Measurements from ENCODE around the gene SUSD6.

SUSD6 gene

DNA sequence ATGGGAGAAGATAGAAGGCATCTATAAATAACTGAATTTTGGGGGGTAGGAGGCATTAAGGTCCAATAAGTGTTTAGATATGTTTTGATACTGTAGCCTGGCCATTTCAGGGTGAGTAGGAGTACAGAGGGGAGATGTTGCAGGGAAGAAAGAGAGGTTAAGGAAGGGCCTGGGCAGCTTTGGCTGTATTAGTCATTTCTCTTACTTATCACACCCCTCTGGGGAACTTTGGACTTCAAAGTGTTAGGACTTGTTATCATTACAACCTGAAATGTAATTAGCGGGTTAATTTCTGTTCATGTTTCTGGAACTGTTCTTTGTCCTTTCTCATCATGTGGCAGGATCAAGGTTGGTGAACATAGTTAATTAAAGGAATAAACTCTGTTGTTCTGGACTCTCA, 40.3 kb downstream of the SUSD6 start:
- no peak for DNase-seq

DNA sequence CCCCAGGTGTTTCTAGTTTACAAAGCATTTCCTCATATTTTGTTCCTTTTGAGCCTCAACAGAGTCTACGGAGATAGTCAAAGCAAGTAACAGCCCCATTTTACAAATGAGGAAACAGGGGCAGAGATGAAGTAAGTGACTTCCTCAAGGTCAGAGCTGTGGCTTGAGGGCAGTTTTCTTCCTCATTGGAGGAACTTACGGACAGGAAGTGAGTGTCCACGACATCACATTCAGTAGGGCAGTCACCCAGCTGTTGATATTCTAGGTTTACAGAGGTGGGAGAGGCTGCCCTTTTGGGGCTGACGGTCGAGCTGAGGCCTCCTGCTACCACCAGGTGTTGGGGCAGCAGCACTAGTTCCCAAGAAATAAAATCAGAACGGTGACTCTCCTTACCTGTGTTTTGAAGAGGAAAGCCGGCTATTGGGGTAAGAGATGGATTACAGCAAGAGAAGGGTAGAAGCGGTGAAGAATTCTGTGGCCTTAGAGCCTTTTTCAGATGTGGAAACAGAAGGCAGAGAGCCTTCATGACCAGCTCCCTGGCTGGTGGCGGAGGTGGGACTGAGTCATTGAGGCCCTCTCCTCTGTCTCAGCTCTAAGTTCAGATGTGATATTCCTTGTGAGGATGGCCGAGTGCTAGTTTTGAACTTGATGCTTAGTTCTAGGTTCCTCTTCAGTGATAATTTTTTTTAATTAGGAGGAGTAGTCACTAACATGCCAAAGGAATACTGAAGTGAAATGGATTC, 41.7 kb downstream of the SUSD6 start:
- no peak for DNase-seq

DNA sequence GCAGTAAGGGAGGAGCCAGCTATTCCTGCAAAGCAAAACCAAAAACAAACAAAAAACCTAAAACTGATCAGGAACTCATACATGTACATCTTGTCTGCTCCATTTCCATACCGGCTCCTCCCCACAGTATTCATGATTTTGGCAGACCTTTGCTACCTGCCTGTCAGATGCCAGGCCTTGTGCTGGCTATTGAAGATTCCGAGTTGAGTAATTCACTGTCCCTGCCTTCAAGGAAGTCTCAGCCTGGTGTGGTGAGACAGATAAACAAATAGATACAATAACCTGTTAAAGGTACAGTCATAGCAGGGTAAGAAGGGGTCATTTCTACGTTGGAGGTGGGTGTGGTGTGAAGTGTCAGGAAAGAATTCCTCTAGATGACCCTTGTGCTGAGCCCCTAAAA, 42.7 kb downstream of the SUSD6 start:
- no peak for DNase-seq

DNA sequence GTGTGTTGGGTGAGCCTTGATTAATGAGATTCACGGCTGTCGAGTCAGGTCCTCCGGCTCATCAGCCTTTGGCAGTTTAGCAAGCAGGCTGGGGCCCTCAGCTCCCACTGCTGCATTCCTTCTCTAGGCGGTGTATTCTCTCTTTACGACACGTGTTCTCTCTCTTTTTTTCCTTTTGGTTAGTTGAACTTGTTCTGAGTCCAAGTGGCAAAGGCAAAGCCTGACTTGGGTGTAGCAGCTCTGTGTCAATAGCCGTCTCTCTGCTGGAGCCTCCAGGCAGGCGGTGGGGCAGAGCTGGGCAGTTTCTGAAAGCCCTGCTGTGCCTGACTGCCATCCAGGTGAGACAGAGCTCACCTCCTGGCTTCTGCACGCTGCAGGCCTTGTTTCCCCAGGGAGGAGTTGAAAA, 46.6 kb downstream of the SUSD6 start:
- no peak for DNase-seq

DNA sequence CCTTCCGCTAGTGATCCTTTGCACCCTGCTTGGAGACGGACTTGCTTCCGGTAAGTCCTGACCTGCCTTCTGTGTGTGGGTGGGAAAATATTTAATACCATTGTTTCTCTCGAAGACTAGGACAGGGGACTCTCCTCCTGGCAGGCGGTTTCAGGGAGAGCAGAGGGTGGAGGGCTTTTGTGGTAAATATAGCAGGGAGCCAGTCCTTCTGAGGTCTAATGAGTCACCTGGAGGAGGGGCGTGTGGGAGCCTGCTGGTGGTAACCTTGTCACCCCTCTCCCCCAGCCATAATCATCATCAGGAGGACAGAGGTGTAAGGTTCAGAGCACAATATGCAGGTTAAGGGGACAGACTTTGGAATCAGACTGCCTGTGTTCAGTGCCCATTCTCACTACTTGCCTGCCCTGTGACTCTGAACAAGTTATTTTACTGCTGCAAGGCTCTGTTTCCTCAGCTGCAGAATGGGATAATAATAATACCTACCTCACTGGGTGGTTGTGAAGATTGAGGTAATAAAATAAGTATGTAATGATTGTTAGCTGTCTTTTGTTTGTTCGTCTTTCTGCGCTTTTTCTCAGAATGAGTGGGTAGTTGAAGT, 47.4 kb downstream of the SUSD6 start:
- no peak for DNase-seq

DNA sequence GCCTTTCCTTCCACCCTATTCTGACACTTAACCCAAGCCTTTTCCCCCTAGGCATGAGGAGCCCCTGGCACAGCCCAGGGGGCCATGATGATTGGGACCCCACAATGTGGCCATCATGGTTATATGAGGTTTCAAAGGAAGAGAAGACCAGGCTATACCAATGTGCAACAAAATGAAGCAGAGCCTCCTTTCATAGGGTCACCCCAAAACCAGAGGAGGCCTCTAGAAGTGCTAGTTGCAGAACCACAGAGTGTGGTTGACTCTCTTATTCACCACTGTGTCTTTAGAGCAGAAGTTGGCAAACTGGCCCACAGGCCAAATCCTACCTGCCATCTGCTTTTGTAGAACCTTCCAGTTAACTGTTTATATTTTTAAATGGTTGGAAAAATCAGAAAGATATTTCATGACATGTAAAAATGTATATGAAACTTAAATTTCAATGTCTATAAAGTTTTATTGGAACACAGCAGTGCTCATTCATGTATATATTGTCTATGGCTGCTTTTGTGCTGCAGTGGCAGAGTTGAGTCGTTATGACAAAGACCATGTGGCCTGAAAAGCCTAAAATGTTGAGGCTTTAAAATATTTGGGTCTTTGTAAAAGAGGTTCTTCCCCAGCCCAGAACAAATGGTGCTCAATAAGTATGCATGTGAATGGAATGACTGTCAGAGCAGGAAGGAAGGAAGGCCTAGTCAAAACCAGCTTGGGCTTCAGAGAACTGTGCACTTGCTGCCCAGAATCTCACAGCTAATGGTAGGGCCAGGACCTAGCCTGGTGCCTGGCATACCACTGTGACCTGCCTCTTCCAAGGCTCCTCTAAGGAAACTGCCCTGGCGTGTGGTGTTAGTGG, 49.2 kb downstream of the SUSD6 start:
- DNase-seq: no peak

DNA sequence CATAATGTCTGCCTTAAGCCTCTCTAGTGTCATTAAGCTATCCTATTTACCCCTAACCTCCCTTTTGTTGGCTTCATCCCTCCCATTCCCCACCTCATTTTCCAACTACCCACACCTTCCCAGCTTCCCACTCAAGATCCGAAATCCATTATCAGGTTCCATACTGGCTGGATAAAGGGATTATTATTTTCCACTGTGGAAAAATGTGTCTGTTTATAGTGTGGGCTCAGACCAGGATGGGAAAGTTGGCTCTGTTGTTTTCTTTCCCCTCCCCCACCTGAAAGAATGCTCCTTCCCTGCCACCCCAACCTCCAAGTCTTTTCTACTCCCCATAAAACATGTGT, 49.8 kb downstream of the SUSD6 start:
- DNase-seq: no peak

DNA sequence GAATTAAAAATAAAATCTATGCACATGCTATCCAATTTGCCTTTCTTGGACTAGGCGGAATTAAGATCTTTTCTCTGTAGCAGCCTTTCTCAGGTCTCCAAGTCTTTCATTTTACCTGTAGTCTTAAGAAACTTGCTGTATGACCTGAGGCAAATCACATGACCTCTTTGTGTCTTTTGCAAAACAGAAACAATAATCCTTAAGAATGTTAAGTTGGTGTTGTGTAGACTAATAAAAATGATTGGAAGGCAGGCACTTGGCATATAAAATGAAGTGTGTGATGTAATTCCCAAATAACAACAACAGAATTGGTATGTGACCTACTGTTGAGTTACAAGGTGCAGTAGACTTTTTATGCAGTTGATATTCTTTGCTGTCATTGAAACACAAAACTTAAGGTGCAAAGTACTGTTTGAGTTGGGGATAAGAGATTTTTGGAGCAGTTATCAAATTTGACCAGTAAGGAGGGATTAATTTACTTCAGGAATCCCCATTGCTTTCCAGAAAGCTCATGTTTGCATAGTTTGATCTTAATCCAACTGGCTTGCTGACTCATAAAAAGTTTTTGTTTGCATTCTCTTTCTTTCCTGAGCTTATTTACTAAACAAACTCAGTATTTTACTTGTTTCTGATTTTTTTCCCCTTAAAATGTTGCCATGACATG, 51.4 kb downstream of the SUSD6 start:
- DNase-seq: no peak

DNA sequence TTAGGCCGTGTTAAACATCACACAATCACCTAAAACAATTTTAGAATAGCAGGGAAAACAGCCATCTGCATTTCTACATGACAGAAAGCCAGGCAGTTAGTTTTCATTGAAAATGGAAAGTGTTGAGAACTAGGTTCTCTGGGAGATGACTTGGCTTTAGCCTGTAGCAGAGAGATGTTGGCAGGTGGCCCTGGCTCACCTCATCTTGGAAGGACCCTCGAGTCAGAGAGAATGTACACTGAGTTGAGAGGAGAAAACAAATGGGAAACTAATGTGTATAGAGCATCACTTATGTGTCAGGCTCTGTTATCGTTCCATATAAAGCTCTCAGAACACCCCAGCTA, 51.9 kb downstream of the SUSD6 start:
- DNase-seq: no peak

DNA sequence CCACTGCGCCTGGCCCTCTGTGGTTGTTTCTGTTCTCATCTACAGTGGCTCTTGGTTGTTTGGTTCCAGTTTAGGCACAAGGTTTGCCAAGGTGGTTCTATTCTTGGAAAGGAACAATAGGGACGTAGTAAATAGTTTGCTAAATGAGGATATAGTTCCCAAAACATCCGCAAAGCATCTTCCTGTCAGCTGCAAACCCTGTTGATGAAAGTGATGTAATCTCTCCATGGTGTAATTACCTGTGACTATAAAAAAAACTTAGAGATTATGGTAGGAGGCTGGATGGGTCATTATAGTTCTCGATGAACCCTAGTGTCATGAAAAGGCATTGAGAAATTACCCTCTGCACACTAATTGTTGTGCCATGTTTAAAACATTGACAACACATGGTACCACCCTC, 52.9 kb downstream of the SUSD6 start:
- no peak for DNase-seq

DNA sequence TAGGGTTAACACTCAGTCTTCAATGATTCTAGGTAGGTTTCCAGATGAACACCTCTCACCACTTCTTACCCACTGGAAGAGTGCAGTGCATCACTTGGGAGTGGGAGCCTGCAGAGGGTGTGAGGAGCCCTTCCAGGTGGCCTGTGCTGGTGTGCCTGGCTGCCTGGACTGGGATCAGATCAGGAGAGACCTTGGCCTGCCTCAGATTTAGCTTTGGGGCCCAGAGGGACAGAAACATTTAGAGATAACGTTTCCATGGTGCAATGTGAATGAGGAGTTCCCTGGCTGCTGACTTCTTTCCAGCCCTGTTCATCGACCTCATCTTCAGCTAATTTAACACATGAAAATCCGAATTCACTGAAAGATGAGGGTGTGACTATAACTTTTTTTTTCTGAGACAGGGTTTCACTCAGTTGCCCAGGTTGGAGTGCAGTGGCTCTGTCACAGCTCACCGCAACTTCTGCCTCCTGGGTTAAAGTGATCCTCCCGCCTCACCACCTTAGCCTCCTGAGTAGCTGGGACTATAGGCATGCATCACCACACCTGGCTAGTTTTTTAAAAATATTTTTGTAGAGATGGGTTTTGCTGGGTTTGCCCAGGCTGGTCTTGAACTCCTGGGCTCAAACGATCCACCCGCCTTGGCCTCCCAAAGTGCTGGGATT, 53.6 kb downstream of the SUSD6 start:
- DNase-seq: no peak

DNA sequence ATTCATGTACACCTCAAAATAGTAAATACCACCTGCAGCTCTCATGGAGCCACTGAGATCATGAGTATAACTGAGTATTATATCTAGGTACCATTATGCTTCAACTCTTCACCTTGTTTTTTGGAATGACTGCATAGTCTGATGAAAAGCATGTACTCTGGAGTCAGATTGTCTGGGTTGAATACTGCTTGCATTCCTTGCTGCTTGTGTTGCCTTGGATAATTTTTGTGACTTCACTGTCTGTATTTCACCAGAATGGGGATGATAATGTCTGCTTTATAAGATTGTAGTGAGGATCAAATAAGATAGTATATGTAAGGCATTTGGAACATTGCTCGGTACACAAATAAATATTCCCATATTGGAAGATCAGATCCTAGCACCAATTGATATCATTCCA, 54.2 kb downstream of the SUSD6 start:
- DNase-seq: no peak

DNA sequence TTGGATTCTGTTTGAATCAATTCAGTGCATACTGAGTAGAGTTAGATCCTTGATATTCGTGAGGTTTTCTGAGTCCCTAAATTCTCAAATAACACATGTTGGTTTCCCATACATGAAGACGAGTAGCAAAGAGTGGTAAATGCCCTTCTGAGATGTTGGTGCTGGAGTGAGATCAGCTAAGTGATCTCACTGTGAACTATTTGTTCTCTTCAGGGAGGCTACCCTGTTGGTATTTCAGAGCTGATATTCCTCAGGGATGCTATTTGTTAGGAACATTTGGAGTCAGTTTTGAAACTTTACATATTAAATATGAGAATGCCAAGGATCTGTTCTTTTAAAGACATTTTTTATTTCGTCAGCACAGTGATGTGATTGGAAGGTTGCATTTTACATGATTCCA, 54.7 kb downstream of the SUSD6 start:
- DNase-seq: no peak

DNA sequence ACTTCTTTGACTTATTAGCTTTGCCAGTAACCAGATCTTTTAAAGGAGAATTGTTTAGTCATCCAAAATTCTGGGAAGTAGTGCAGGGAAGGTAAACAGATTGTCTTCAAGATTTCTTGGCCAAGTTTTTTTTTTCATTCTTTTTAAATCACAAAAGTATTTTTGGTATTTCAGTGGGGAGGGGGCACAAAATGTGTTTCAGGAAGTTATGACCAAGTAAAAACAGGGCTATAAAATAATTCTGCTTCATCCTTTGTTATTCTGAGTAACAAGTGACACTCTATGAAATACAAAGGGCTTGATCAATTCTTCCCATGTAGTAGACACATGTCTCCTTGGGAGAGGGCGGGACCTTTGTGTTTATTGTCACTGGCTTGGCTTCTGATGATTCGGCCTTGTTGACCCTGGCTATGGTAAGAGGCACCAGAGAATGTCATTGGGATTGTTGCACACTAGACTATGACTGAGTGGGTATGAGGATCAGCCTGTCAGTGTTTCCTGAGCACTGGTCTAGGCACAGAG, 55.4 kb downstream of the SUSD6 start:
- DNase-seq: no peak

DNA sequence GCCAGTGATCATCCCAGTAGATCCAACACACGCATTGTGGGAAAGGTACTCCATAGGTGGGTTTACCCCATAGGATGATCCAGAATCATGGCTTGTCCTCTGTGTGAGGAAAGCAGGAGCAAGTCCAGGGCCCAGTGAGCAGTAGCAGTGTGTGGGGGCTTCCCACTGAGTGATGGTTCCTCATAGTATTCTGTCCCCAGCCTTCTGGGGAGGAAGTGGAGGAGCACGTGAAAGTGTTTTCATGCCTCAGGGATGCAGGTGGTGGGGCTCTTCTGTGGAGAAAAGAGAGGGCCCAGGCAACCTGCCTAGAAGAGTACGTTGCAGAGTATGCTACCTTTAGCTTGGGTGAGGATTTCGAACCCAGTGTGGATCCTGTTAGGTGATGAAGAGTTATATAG, 56.5 kb downstream of the SUSD6 start:
- DNase-seq: no peak

DNA sequence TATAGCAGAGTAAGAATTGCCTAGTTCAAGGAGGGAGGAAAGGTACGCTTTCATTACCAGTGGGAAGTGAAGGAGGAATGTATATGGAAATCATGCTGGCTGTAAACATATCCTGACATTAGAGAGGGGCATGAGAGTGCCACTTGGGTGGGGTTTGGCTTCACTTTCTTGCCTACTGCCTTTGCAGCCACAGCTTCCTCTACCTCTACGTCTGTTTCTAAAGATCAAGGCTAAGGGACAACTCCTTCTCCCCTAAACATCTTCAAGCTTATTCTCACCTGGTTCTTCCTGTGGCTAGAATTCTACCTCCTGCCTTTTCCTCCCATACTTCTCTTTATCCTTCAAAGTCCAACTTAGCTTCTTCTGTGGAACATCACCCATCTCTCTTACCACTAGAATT, 58.0 kb downstream of the SUSD6 start:
- no peak for DNase-seq

DNA sequence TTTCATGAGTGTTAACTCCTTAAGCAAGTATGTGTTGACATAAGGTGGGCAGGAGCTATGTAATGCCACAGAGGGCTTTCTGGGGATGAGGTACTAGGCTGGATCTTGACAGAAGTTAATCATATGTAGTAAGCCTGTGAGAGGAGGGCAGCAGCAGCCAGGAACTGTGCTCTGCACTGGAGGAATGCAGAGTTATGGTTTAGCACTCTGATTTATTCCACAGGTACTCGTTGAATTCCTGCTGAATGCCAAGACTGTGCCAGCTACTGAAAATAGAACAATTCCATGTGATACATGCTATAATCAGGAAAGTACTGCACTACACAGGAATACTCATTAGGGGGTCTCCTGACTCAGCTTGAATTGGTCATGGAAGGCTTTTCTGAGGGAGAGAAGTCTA, 58.7 kb downstream of the SUSD6 start:
- no peak for DNase-seq

DNA sequence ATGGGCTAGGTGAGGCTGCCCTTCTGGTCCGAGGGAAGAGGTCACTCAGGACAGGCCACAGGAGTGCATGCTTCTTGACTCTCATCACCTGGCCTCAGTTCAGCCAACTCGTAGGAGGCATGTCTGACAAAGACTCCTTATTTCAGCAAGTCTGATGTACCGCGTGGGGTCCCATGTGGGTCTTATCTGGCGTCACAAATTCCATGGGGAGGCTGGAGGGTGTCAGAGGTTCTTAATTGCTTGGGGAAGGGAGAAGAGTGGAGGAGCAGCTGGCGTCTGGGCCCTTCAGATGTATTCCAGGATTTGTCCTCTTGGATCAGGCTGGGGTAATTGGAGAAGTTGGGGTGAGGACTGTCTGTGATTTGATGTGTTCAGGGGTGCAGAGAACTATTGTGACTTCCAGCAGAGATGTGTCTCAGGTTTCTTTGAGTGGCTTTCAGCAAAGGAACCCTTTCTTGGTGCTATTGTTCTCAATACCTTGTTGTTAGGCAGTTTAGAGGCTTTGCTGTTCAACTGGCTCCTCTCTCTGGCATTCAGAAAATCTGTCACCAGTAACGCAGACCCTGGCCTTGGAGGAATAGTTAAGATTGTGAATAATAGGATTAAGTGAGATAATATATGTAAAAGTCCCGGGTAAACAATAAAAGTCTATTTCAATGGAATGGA, 60.1 kb downstream of the SUSD6 start:
- DNase-seq: no peak

DNA sequence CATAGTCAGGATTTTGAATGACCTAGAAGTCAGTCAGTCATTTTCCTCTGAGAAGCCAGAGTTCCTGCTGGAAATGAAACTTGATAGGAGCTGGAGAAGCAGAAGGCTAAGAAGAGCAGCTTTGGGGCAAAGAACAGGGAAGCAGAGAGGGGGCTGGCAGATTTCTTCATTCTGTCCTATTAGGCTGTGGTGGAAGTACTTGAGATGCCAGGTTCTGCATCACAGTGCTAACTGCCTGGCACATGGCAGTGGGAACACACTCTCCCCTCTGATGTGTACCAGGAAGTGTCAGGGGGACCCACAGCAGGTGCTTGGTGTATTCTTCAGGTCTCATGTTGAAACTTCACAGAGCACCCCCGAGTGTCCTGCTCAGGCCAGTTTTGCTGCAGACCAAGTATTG, 61.0 kb downstream of the SUSD6 start:
- DNase-seq: no peak

DNA sequence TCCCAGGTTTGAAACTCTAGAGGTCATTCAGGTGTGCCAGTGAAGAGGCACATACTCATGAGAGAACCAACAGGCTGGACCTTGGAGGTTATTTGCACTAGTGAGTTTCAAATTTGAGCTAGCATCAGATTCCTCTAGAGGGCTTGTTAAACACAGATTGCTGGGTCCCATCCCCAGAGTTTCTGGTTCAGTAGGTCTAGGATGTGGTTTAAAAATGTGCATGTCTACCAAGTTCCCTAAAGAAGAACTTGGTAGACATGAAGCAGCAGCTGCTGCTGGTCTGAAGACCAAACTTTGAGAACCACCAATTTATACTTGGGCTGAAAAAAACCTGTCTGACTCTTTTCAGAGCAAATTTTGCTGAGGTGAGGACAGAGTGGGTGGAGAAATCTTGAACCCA, 61.7 kb downstream of the SUSD6 start:
- no peak for DNase-seq

DNA sequence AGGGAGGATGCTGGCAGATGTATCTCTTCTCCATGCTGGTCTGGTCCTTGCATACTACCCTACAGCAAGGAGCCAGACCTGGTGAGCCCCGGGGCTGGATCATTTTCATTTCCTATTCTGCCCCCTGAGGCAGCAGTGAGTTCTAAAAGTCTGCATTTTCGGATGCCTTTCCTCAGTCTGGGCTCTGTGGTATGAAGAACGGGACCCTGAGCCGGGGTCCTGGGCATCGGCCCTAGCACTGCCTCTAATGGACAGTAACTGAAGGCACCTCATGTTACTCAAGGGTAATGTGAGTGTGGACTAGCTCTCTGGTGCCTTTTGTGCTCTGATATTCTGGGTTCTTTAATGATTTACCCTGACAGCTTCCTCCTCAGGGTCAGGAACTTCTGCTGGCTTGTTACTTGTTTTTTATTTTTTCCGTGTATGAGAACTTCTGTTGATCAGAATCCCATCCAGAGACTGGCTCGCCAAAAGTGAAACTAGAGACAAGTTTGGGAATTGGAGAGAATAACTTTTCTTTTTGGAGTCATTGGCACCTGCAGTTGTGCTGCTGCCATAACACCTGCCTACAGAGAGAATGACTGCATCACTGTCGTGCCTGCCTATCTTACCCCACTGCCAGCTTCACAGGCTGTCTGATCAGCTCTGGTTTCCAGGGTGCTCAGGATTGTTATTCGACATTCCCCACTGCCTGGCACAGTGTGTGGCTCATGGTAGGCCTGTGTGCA, 62.3 kb downstream of the SUSD6 start:
- DNase-seq: no peak

Measured in T-helper 9 cell (primary cell).